ENCODE results near the gene R3HDM1. TPM values are rescaled to one million over a fixed set of nuclear protein-coding genes. Genes with fewer than 3 reads are reported as not detected.
A peak's percentile ranks its signal among the peaks of the same experiment; 100 is the strongest.

R3HDM1 gene
- total and polyA plus RNA-seq, 4 donors, result 5.4 to 27.8 (median 13.2) TPM

DNA sequence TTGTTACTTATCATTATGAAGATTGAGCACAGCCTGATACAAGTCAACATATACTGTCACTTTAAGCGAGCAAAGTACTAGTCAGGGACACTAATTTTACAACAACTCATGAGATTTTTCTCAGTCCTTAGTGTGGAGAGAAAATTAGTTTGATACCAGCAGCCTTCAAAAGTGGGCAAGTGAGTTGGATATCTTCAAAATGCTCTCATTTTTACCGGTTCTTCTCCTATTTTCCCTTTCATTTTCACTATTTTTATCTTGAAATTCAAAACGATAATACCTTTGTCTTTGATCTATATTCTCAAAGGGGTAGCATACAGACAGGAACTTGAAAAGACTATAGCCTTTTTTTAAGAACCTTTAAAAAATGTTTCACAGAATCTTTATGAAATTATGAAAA, 158.4 kb downstream of the R3HDM1 start:
- H3K27ac ChIP-seq (ENCODE audit: low read depth in 1 of 2, low read length in 1 of 2), result no peak overlapping the region
- H3K36me3 ChIP-seq (ENCODE audit: control insufficient read depth in 4 of 4, insufficient read depth in 4 of 4, low read length in 4 of 4), result no peaks in the 10 kb centered on the region

GRCh38 chr2:135694711-135695110, 163.4 kb downstream of the R3HDM1 start:
- peaks cover 0 to 4% (median 0%) of the 10 kb centered on the region in 4 donors for H3K36me3 ChIP-seq (ENCODE audit: control insufficient read depth in 4 of 4, insufficient read depth in 4 of 4, low read length in 4 of 4)
- no peak overlapping the region for H3K27ac ChIP-seq (ENCODE audit: low read depth in 1 of 2, low read length in 1 of 2)
- H3K4me1 ChIP-seq (ENCODE audit: control insufficient read depth in 5 of 5, insufficient read depth in 5 of 5, low read length in 5 of 5), result peaks cover 0 to 8% (median 0%) of the 10 kb centered on the region in 5 donors
- no peak overlapping the region for H3K9ac ChIP-seq (ENCODE audit: insufficient read depth in 1 of 2, low read length in 2 of 2)
- H3K27me3 ChIP-seq (ENCODE audit: control insufficient read depth in 3 of 3, insufficient read depth in 3 of 3, low read length in 2 of 3), result no peaks in the 10 kb centered on the region
- ATAC-seq (ENCODE audit: insufficient read depth, low FRiP score) (no peak), DNase-seq (peak in 2 of 3 donors; percentile 64 to 85)
- no peak for TF ChIP-seq CTCF (IDR thresholded peaks at IDR 0.05; ENCODE audit: control extremely low read depth, extremely low read depth)
- 62 to 73% methylated on average over 2 of the region's 2 CpGs for WGBS, 2 donors
- H3K4me3 ChIP-seq, result no peak overlapping the region
- no peaks in the 10 kb centered on the region for H3K9me3 ChIP-seq (ENCODE audit: control insufficient read depth in 4 of 4, insufficient read depth in 3 of 4, low read length in 3 of 4)

More for the DNA sequence above, 158.4 kb downstream of the R3HDM1 start:
- Histone ChIP-seq H3K27me3 (ENCODE audit: control insufficient read depth in 3 of 3, insufficient read depth in 3 of 3, low read length in 2 of 3) (no peaks in the 10 kb centered on the region), H3K4me3 (no peak overlapping the region), H3K4me1 (ENCODE audit: control insufficient read depth in 5 of 5, insufficient read depth in 5 of 5, low read length in 5 of 5) (peaks cover 0 to 6% (median 0%) of the 10 kb centered on the region in 5 donors), H3K9ac (ENCODE audit: insufficient read depth in 1 of 2, low read length in 2 of 2) (no peak overlapping the region), H3K9me3 (ENCODE audit: control insufficient read depth in 4 of 4, insufficient read depth in 3 of 4, low read length in 3 of 4) (no peaks in the 10 kb centered on the region)
- DNase-seq (no peak), ATAC-seq (ENCODE audit: insufficient read depth, low FRiP score) (no peak)
- WGBS, 2 donors, result 86 to 94% methylated on average over 3 of the region's 3 CpGs
- TF ChIP-seq CTCF (IDR thresholded peaks at IDR 0.05; ENCODE audit: control extremely low read depth, extremely low read depth), result no peak

GRCh38 chr2:135698838-135699237, 167.6 kb downstream of the R3HDM1 start:
- 97 to 98% methylated on average over 2 of the region's 2 CpGs for WGBS, 2 donors
- Histone ChIP-seq H3K9ac (ENCODE audit: insufficient read depth in 1 of 2, low read length in 2 of 2) (no peak overlapping the region), H3K4me1 (ENCODE audit: control insufficient read depth in 5 of 5, insufficient read depth in 5 of 5, low read length in 5 of 5) (peaks cover 0 to 8% (median 0%) of the 10 kb centered on the region in 5 donors), H3K4me3 (no peak overlapping the region), H3K9me3 (ENCODE audit: control insufficient read depth in 4 of 4, insufficient read depth in 3 of 4, low read length in 3 of 4) (no peaks in the 10 kb centered on the region), H3K27me3 (ENCODE audit: control insufficient read depth in 3 of 3, insufficient read depth in 3 of 3, low read length in 2 of 3) (no peaks in the 10 kb centered on the region), H3K36me3 (ENCODE audit: control insufficient read depth in 4 of 4, insufficient read depth in 4 of 4, low read length in 4 of 4) (peaks cover 0 to 4% (median 0%) of the 10 kb centered on the region in 4 donors), H3K27ac (ENCODE audit: low read depth in 1 of 2, low read length in 1 of 2) (no peak overlapping the region)
- TF ChIP-seq CTCF (IDR thresholded peaks at IDR 0.05; ENCODE audit: control extremely low read depth, extremely low read depth), result no peak
- no peak for ATAC-seq (ENCODE audit: insufficient read depth, low FRiP score)
- DNase-seq, result no peak

- Histone ChIP-seq H3K9ac (ENCODE audit: insufficient read depth in 1 of 2, low read length in 2 of 2) (no peak overlapping the region), H3K36me3 (ENCODE audit: control insufficient read depth in 4 of 4, insufficient read depth in 4 of 4, low read length in 4 of 4) (no peaks in the 10 kb centered on the region), H3K4me1 (ENCODE audit: control insufficient read depth in 5 of 5, insufficient read depth in 5 of 5, low read length in 5 of 5) (no peaks in the 10 kb centered on the region), H3K9me3 (ENCODE audit: control insufficient read depth in 4 of 4, insufficient read depth in 3 of 4, low read length in 3 of 4) (no peaks in the 10 kb centered on the region), H3K27ac (ENCODE audit: low read depth in 1 of 2, low read length in 1 of 2) (no peak overlapping the region), H3K27me3 (ENCODE audit: control insufficient read depth in 3 of 3, insufficient read depth in 3 of 3, low read length in 2 of 3) (no peaks in the 10 kb centered on the region), H3K4me3 (no peak overlapping the region)
- 89 to 97% methylated on average over 2 of the region's 2 CpGs for whole genome bisulfite sequencing, 2 donors
- no peak for TF ChIP-seq CTCF (IDR thresholded peaks at IDR 0.05; ENCODE audit: control extremely low read depth, extremely low read depth)
- DNase-seq, result no peak
- no peak for ATAC-seq (ENCODE audit: insufficient read depth, low FRiP score)
Observed at GRCh38 chr2:135701442-135701841, 170.2 kb downstream of the R3HDM1 start.
